Glutamatergic neuron (in vitro differentiated cells): ENCODE data around the gene ACCSL. TPM values are rescaled to one million over a fixed set of nuclear protein-coding genes. Genes with fewer than 3 reads are reported as not detected.

Experiments used
- DNase-seq: peaks from one replicate; pipeline ENCODE4 v3.0.0; 2022
- H3K27ac Mint-ChIP-seq: one replicate; pipeline ENCODE4 v1.8.0; 2020; ENCODE audit warnings: mild to moderate bottlenecking, mixed read lengths, inconsistent platforms; ENCODE audit not compliant: unreplicated experiment
- H3K27me3 Mint-ChIP-seq: one replicate; pipeline ENCODE4 v1.8.0; 2020; ENCODE audit warnings: mild to moderate bottlenecking, moderate library complexity, mixed read lengths, inconsistent platforms; ENCODE audit not compliant: unreplicated experiment
- H3K36me3 Mint-ChIP-seq: one replicate; pipeline ENCODE4 v1.8.0; 2020; ENCODE audit warnings: mild to moderate bottlenecking, mixed read lengths, inconsistent platforms; ENCODE audit not compliant: unreplicated experiment
- H3K4me1 Mint-ChIP-seq: one replicate; pipeline ENCODE4 v1.8.0; 2020; ENCODE audit warnings: mild to moderate bottlenecking, low read depth, mixed read lengths, inconsistent platforms; ENCODE audit not compliant: unreplicated experiment
- H3K4me3 Mint-ChIP-seq: one replicate; pipeline ENCODE4 v1.8.0; 2020; ENCODE audit warnings: mild to moderate bottlenecking, mixed read lengths, inconsistent platforms; ENCODE audit not compliant: unreplicated experiment
- H3K9me3 Mint-ChIP-seq: one replicate; pipeline ENCODE4 v1.8.0; 2020; ENCODE audit warnings: mild to moderate bottlenecking, moderate library complexity, mixed read lengths, inconsistent platforms; ENCODE audit not compliant: unreplicated experiment
- CTCF ChIP-seq: fragments of 200-600 bp; sonication (generic); IDR thresholded peaks from one replicate; pipeline ENCODE4 v1.5.0; 2021; ENCODE audit not compliant: partially characterized antibody, unreplicated experiment
- total RNA-seq: library from RNA; stranded (reverse); fragmentation: NEBNext Ultra II Directional; extraction: Animal tissue kit (Norgen Biotek cat#: 25700); gene quantifications from one replicate; pipeline ENCODE4 v1.2.1, GENCODE V29; 2021; ENCODE audit not compliant: unreplicated experiment

ACCSL gene
- total RNA-seq, 1 donor from 2014 or later: not detected

- DNase-seq: peak; percentile 77
- Mint-ChIP-seq H3K36me3 (no peaks in the 10 kb centered on the region), H3K4me1 (no peaks in the 10 kb centered on the region), H3K9me3 (peaks cover 2% of the 10 kb centered on the region), H3K4me3 (no peak overlapping the region), H3K27me3 (peaks cover 1% of the 10 kb centered on the region), H3K27ac (no peak overlapping the region)
- peak; percentile 72 for TF ChIP-seq CTCF
Observed at GRCh38 chr11:44094260-44094868, 46.6 kb downstream of the ACCSL start.

GRCh38 chr11:44095506-44096359, 48.0 kb downstream of the ACCSL start, which contains the start of gene EXT2:
EXT2 (plus strand) TSS chr11:44095678; CDS start chr11:44107713, 12,035 bp downstream.
- H3K36me3 Mint-ChIP-seq: no peaks in the 10 kb centered on the region
- peak within 1 kb of the TSS; percentile 88 for H3K4me3 Mint-ChIP-seq
- peak; percentile 91 for DNase-seq
- H3K27me3 Mint-ChIP-seq: peaks cover 1% of the 10 kb centered on the region
- H3K27ac Mint-ChIP-seq: no peak within 1 kb of the TSS
- peak; percentile 93 for TF ChIP-seq CTCF
- H3K9me3 Mint-ChIP-seq: peaks cover 2% of the 10 kb centered on the region
- H3K4me1 Mint-ChIP-seq: no peaks in the 10 kb centered on the region

GRCh38 chr11:44096360-44097185, 48.8 kb downstream of the ACCSL start:
- Mint-ChIP-seq H3K4me3 (peak overlapping the region; percentile 88), H3K36me3 (no peaks in the 10 kb centered on the region), H3K9me3 (peaks cover 2% of the 10 kb centered on the region), H3K4me1 (no peaks in the 10 kb centered on the region), H3K27ac (no peak overlapping the region), H3K27me3 (peaks cover 1% of the 10 kb centered on the region)
- TF ChIP-seq CTCF: no peak
- DNase-seq: no peak

- no peak overlapping the region for H3K27ac Mint-ChIP-seq
- H3K4me3 Mint-ChIP-seq: no peak overlapping the region
Observed at GRCh38 chr11:44097821-44098220, 50.0 kb downstream of the ACCSL start.

More at GRCh38 chr11:44097821-44098220, 50.0 kb downstream of the ACCSL start:
- Mint-ChIP-seq H3K27me3 (peaks cover 1% of the 10 kb centered on the region), H3K9me3 (peaks cover 2% of the 10 kb centered on the region), H3K4me1 (peaks cover 2% of the 10 kb centered on the region), H3K36me3 (no peaks in the 10 kb centered on the region)
- no peak for TF ChIP-seq CTCF
- DNase-seq: no peak
